ENCODE measurements around the gene OSTM1. TPM values are rescaled to one million over a fixed set of nuclear protein-coding genes. Genes with fewer than 3 reads are reported as not detected.

The OSTM1 gene
- total RNA-seq, 1 experiment from 2014 or later = 20.9 TPM

- peaks cover 73% of the 10 kb centered on the region for H3K27me3 ChIP-seq (ENCODE audit: control insufficient read depth, insufficient read depth, low read length)
- DNase-seq = peak; percentile 86
- H3K4me3 ChIP-seq (ENCODE audit: insufficient read depth, low read depth, low read length) = peak overlapping the region; percentile 34
- no peaks in the 10 kb centered on the region for H3K36me3 ChIP-seq (replicated peaks; ENCODE audit: control insufficient read depth, insufficient read depth, low read length)
Observed at GRCh38 chr6:108113557-108114519, 39.3 kb upstream of the OSTM1 start.

- Histone ChIP-seq H3K36me3 (replicated peaks; ENCODE audit: control insufficient read depth, insufficient read depth, low read length) (no peaks in the 10 kb centered on the region), H3K4me3 (ENCODE audit: insufficient read depth, low read depth, low read length) (no peak overlapping the region), H3K27me3 (ENCODE audit: control insufficient read depth, insufficient read depth, low read length) (peaks cover 20% of the 10 kb centered on the region)
- DNase-seq = no peak
Observed at GRCh38 chr6:108108374-108108773, 33.8 kb upstream of the OSTM1 start.

- Histone ChIP-seq H3K4me3 (ENCODE audit: insufficient read depth, low read depth, low read length) (no peak overlapping the region), H3K36me3 (replicated peaks; ENCODE audit: control insufficient read depth, insufficient read depth, low read length) (no peaks in the 10 kb centered on the region), H3K27me3 (ENCODE audit: control insufficient read depth, insufficient read depth, low read length) (peaks cover 8% of the 10 kb centered on the region)
- DNase-seq = no peak
Observed at GRCh38 chr6:108107102-108107501, 32.6 kb upstream of the OSTM1 start.

- H3K27me3 ChIP-seq (ENCODE audit: control insufficient read depth, insufficient read depth, low read length) = peaks cover 6% of the 10 kb centered on the region
- H3K4me3 ChIP-seq (ENCODE audit: insufficient read depth, low read depth, low read length) = no peak overlapping the region
- H3K36me3 ChIP-seq (replicated peaks; ENCODE audit: control insufficient read depth, insufficient read depth, low read length) = no peaks in the 10 kb centered on the region
- no peak for DNase-seq
Observed at GRCh38 chr6:108106694-108107093, 32.2 kb upstream of the OSTM1 start.

- peaks cover 4% of the 10 kb centered on the region for H3K27me3 ChIP-seq (ENCODE audit: control insufficient read depth, insufficient read depth, low read length)
- H3K36me3 ChIP-seq (replicated peaks; ENCODE audit: control insufficient read depth, insufficient read depth, low read length) = no peaks in the 10 kb centered on the region
- peak; percentile 78 for DNase-seq
- no peak overlapping the region for H3K4me3 ChIP-seq (ENCODE audit: insufficient read depth, low read depth, low read length)
Observed at GRCh38 chr6:108106261-108106660, 31.7 kb upstream of the OSTM1 start.

- Histone ChIP-seq H3K4me3 (ENCODE audit: insufficient read depth, low read depth, low read length) (no peak overlapping the region), H3K27me3 (ENCODE audit: control insufficient read depth, insufficient read depth, low read length) (no peaks in the 10 kb centered on the region), H3K36me3 (replicated peaks; ENCODE audit: control insufficient read depth, insufficient read depth, low read length) (no peaks in the 10 kb centered on the region)
- DNase-seq = no peak
Observed at GRCh38 chr6:108105571-108105970, 31.0 kb upstream of the OSTM1 start.

GRCh38 chr6:108102965-108103364, 28.4 kb upstream of the OSTM1 start:
- Histone ChIP-seq H3K4me3 (ENCODE audit: insufficient read depth, low read depth, low read length) (no peak overlapping the region), H3K27me3 (ENCODE audit: control insufficient read depth, insufficient read depth, low read length) (no peaks in the 10 kb centered on the region), H3K36me3 (replicated peaks; ENCODE audit: control insufficient read depth, insufficient read depth, low read length) (no peaks in the 10 kb centered on the region)
- DNase-seq = no peak

GRCh38 chr6:108100003-108100402, 25.5 kb upstream of the OSTM1 start:
- no peaks in the 10 kb centered on the region for H3K27me3 ChIP-seq (ENCODE audit: control insufficient read depth, insufficient read depth, low read length)
- H3K4me3 ChIP-seq (ENCODE audit: insufficient read depth, low read depth, low read length) = no peak overlapping the region
- no peak for DNase-seq
- no peaks in the 10 kb centered on the region for H3K36me3 ChIP-seq (replicated peaks; ENCODE audit: control insufficient read depth, insufficient read depth, low read length)

- Histone ChIP-seq H3K36me3 (replicated peaks; ENCODE audit: control insufficient read depth, insufficient read depth, low read length) (no peaks in the 10 kb centered on the region), H3K4me3 (ENCODE audit: insufficient read depth, low read depth, low read length) (no peak overlapping the region), H3K27me3 (ENCODE audit: control insufficient read depth, insufficient read depth, low read length) (no peaks in the 10 kb centered on the region)
- no peak for DNase-seq
Observed at GRCh38 chr6:108097882-108098281, 23.3 kb upstream of the OSTM1 start.

- DNase-seq = no peak
- H3K36me3 ChIP-seq (replicated peaks; ENCODE audit: control insufficient read depth, insufficient read depth, low read length) = no peaks in the 10 kb centered on the region
- H3K4me3 ChIP-seq (ENCODE audit: insufficient read depth, low read depth, low read length) = no peak overlapping the region
- no peaks in the 10 kb centered on the region for H3K27me3 ChIP-seq (ENCODE audit: control insufficient read depth, insufficient read depth, low read length)
Observed at GRCh38 chr6:108093781-108094300, 19.3 kb upstream of the OSTM1 start.

- H3K36me3 ChIP-seq (replicated peaks; ENCODE audit: control insufficient read depth, insufficient read depth, low read length) = no peaks in the 10 kb centered on the region
- no peak for DNase-seq
Observed at GRCh38 chr6:108091288-108091687, 16.7 kb upstream of the OSTM1 start.

GRCh38 chr6:108083349-108083748, 8.8 kb upstream of the OSTM1 start:
- Histone ChIP-seq H3K4me3 (ENCODE audit: insufficient read depth, low read depth, low read length) (no peak overlapping the region), H3K36me3 (replicated peaks; ENCODE audit: control insufficient read depth, insufficient read depth, low read length) (no peaks in the 10 kb centered on the region), H3K27me3 (ENCODE audit: control insufficient read depth, insufficient read depth, low read length) (no peaks in the 10 kb centered on the region)
- DNase-seq = no peak

More at GRCh38 chr6:108091288-108091687, 16.7 kb upstream of the OSTM1 start:
- H3K4me3 ChIP-seq (ENCODE audit: insufficient read depth, low read depth, low read length) = no peak overlapping the region
- H3K27me3 ChIP-seq (ENCODE audit: control insufficient read depth, insufficient read depth, low read length) = no peaks in the 10 kb centered on the region

- Histone ChIP-seq H3K27me3 (ENCODE audit: control insufficient read depth, insufficient read depth, low read length) (no peaks in the 10 kb centered on the region), H3K4me3 (ENCODE audit: insufficient read depth, low read depth, low read length) (no peak overlapping the region), H3K36me3 (replicated peaks; ENCODE audit: control insufficient read depth, insufficient read depth, low read length) (no peaks in the 10 kb centered on the region)
- DNase-seq = no peak
Observed at GRCh38 chr6:108082539-108082938, 8.0 kb upstream of the OSTM1 start.

- no peak for DNase-seq
- Histone ChIP-seq H3K36me3 (replicated peaks; ENCODE audit: control insufficient read depth, insufficient read depth, low read length) (no peaks in the 10 kb centered on the region), H3K4me3 (ENCODE audit: insufficient read depth, low read depth, low read length) (no peak overlapping the region), H3K27me3 (ENCODE audit: control insufficient read depth, insufficient read depth, low read length) (no peaks in the 10 kb centered on the region)
Observed at GRCh38 chr6:108080010-108080780, 5.7 kb upstream of the OSTM1 start.

- Histone ChIP-seq H3K36me3 (replicated peaks; ENCODE audit: control insufficient read depth, insufficient read depth, low read length) (no peaks in the 10 kb centered on the region), H3K4me3 (ENCODE audit: insufficient read depth, low read depth, low read length) (no peak overlapping the region), H3K27me3 (ENCODE audit: control insufficient read depth, insufficient read depth, low read length) (peaks cover 3% of the 10 kb centered on the region; the same call in 1 of the 2 replicates)
- DNase-seq = no peak
Observed at GRCh38 chr6:108078191-108078590, 3.6 kb upstream of the OSTM1 start.
